ENCODE data around the gene FOXN4.

GRCh38 chr12:109246221-109246620 lies 62.9 kb downstream of the FOXN4 start:
- TF ChIP-seq, protein P1, sequence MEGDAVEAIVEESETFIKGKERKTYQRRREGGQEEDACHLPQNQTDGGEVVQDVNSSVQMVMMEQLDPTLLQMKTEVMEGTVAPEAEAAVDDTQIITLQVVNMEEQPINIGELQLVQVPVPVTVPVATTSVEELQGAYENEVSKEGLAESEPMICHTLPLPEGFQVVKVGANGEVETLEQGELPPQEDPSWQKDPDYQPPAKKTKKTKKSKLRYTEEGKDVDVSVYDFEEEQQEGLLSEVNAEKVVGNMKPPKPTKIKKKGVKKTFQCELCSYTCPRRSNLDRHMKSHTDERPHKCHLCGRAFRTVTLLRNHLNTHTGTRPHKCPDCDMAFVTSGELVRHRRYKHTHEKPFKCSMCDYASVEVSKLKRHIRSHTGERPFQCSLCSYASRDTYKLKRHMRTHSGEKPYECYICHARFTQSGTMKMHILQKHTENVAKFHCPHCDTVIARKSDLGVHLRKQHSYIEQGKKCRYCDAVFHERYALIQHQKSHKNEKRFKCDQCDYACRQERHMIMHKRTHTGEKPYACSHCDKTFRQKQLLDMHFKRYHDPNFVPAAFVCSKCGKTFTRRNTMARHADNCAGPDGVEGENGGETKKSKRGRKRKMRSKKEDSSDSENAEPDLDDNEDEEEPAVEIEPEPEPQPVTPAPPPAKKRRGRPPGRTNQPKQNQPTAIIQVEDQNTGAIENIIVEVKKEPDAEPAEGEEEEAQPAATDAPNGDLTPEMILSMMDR (IDR thresholded peaks at IDR 0.05), result no peak
- TF ChIP-seq EP300 (IDR thresholded peaks at IDR 0.05) (no peak), POLR2A (IDR thresholded peaks at IDR 0.05) (no peak), POLR2AphosphoS5 (IDR thresholded peaks at IDR 0.05) (no peak)
